GM19395 (cell line): ENCODE results near the gene ZNF547.
"Not testable (repeated sequence)": the region's sequence is repeated elsewhere in the genome, so short reads cannot be mapped to it uniquely, and the experiment has no call there.

Experiments
- ATAC-seq: cut with Tn5 transposase; IDR thresholded peaks from one replicate; pipeline ENCODE4 v1.9.1; 2021; ENCODE audit warnings: mild to moderate bottlenecking, moderate library complexity; ENCODE audit not compliant: unreplicated experiment

ZNF547 gene

GRCh38 chr19:57374179-57374578 lies 10.8 kb downstream of the ZNF547 start:
- ATAC-seq, result no peak

- ATAC-seq, result not testable (repeated sequence)
Observed at GRCh38 chr19:57374647-57375046, 11.3 kb downstream of the ZNF547 start.

GRCh38 chr19:57376151-57376550 lies 12.8 kb downstream of the ZNF547 start:
- ATAC-seq, result no peak

- ATAC-seq, result no peak
Observed at GRCh38 chr19:57377498-57378146, 14.3 kb downstream of the ZNF547 start.

GRCh38 chr19:57380923-57381322 lies 17.6 kb downstream of the ZNF547 start:
- ATAC-seq, result no peak

GRCh38 chr19:57382806-57383488 lies 19.6 kb downstream of the ZNF547 start:
- no peak for ATAC-seq

GRCh38 chr19:57389194-57389729 lies 25.9 kb downstream of the ZNF547 start:
- peak; percentile 5 for ATAC-seq

DNA sequence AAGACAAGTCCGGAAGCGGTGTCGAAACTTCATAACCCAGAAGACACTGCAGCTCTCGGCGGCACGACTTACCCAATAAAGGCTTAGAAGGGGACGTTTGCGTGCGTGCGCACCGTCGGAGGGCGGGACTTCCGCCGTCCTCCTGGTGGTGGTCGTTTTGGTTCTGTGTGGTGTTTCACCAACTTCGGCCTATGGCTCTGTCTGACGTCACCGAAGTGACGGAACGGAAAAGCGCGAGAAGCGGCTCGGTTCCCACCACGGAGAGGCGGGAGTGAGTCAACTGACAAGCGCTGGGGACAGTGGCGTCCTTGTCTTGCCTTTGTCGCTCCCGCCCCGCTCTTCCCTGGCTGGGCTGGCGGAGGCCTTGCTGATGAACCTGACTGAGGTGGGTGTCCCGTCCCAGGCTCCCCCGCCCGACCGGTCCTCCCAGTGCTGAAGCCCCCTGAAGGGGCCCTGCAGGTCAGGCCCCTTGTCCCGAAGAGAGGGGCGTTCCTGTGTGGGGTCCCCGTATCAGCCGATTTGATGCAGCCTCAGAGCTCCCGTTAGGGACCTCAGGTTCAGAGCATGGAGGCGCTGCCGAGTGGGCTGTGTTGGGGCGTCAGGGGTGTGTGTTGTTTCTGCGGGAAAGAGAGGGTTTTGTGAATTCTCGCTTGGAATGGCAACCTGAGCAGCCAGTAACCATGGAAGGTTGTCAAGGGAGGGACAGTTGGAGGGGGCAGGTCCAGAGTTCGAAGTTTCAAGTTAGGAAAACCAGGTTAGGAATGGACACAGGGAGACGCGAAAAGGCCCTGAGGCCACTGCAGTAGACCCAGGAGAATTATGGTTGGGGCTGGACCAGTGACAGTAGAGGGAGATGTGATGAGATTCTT lies 26.6 kb downstream of the ZNF547 start, which contains the start of gene ZNF548:
Gene ZNF548, plus strand, starts transcription at position 125 of the 869 bp plus-strand sequence. Its CDS starts 246 bp downstream, at position 371.
- ATAC-seq, result peak; percentile 95

DNA sequence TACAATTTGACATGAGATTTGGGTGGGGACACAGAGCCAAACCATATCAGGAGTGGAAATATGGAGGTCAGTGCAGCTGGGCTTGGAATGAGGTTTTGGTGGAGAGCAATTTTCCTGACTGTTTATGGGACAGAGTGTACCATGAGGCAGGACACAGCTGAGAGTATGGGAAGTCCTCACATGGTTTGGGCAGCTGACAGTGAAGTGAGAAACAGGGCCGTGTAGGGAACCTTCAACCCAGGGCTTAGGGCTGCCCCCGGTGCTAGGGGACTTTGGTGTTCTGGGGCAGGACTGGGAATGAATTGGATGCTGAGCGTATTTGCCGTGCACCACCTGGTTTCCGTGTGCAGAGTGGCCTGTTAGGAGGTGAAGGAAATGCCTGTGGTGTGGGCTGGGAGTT lies 32.4 kb downstream of the ZNF547 start:
- no peak for ATAC-seq

DNA sequence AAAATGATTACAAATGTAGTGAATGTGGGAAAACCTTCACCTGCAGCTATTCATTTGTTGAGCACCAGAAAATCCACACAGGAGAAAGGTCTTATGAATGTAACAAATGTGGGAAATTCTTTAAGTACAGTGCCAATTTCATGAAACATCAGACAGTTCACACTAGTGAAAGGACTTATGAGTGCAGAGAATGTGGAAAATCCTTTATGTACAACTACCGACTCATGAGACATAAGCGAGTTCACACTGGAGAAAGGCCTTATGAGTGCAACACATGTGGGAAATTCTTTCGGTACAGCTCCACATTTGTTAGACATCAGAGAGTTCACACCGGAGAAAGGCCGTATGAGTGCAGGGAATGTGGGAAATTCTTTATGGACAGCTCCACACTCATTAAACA lies 35.5 kb downstream of the ZNF547 start:
- no peak for ATAC-seq

DNA sequence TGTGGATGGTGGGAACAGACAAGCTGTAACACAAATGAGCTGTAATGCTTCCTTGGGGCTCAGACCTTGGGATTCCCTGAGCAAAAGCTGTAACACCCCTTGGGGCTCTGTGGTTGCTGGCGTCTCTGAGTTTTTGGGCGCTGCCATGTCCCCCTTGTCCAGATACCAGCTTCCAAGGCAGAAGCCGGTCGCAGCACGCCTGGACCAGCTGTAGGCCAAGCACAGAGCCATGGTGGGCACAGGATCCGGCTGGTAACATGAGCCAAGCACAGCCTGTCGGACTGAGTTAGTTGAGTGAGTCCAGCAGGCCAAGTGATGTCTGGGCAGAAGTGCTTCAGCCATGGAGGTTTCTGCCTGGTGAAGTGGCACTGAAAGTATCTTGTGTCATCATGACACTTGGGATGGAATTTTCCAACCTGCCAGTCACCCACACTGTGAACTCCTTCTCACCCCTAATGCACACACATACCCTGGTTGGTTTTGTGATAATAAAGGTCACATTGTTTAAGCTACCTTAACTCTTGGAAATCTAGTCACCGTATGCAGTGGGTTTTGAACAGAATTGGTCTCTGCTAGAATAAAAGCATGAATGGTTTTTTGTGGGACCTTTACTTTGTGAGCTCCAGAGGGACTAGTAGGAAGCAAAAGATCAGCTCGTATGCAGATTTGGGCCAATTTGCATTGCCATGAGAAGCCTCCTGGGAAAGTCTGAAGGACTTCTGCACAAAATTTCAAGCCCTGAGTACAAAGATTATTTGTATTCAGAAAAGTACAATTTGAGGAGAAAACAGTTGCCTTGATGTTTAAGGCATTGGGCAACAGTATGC lies 40.6 kb downstream of the ZNF547 start:
- ATAC-seq, result no peak

DNA sequence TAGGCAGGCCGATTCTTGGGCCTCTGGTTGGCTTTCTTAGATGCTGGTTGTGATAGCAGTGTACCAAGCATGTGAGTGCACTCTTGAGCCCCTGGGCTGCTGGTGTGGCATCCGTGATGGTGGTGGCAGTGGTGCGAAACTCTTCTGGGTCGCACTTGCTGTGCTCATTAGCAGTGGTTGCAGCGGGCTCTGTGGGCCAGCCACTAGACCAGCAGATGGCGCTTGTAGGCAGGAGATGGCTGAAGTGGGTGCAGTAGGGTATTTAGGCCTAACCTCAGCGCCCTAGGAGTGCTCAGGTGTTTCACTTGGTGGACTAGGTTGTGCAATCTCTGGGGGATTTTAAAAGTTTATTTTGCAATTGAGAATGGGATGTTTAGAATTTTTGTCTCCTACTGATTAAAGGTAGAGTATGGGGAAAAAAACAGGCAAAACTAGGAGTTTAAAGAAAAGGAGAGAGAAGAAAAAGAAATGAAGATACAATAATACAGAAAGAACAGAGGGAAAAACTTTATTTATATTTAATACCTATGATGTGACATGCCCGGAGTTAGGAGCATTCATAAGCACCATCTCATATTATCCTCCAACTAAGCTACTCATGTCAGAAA lies 43.3 kb downstream of the ZNF547 start:
- ATAC-seq, result no peak

DNA sequence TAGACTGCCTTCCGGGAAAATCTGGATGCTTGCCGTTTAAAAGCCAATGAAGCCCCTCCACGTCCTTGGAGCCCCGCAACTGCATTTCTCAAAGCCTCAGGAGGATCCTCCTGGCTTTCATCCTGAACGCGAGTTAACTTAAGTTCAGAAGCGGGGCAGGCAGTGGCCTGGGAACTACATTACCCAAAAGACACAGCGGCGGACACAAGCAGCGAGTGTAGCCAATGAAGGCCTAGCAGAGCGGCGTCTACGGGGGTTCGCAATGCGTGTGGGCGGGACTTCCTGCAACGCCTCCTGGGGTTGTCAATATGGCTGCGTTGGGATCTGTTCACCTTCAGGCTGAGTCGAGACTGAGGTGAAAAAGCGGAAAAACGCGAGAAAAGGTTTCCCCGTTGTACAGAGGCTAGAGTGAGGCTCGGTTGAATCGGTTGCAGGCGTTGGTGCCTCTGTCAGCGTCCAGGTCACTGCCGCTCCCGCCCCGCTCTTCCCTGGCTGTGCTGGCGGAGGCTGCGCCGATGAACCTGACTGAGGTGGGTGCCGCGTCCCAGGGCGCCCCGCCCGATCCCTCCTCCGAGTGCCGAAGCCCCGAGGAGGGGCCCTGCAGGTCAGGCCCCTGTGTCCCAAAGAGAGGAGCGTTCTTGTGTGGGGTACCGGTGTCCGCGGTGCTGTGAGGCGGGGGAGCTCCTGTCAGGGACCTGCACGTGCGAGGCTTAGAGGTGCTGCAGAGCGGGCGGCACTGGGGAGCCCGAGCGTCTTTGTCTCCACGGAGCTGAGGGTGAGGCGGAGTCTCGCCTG lies 47.7 kb downstream of the ZNF547 start, which contains the start of gene ZNF17:
Gene ZNF17, plus strand, starts transcription at position 285 of the 795 bp plus-strand sequence. CDS start 2,455 bp downstream, outside the sequence.
- ATAC-seq, result peak; percentile 99

- no peak for ATAC-seq
Observed at GRCh38 chr19:57419439-57419838, 56.1 kb downstream of the ZNF547 start.

DNA sequence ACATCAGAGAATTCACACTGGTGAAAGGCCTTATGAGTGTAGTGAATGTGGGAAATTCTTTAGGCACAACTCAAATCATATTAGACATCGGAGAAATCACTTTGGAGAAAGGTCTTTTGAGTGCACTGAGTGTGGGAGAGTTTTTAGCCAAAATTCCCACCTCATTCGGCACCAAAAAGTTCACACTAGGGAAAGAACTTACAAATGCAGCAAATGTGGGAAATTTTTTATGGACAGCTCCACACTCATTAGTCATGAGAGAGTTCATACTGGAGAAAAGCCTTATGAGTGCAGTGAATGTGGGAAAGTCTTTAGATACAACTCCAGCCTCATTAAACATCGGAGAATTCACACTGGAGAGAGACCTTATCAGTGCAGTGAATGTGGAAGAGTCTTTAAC lies 57.7 kb downstream of the ZNF547 start:
- no peak for ATAC-seq
